ENCODE data around the gene PTTG1IP. TPM values are rescaled to one million over a fixed set of nuclear protein-coding genes. Genes with fewer than 3 reads are reported as not detected.

PTTG1IP gene
- total and polyA plus RNA-seq, 4 experiments from 2014 or later: 84.8 to 110 (median 95.5) TPM

- peaks cover 11 to 28% (median 18%) of the 10 kb centered on the region in 4 donors for H3K4me1 Mint-ChIP-seq
- Histone ChIP-seq H3K9me3 (ENCODE audit: control insufficient read depth in 1 of 2, low read length in 2 of 2) (no peaks in the 10 kb centered on the region), H3K27ac (ENCODE audit: low read depth, low read length) (no peak overlapping the region), H3K4me1 (ENCODE audit: insufficient read depth, low read length) (peaks cover 12% of the 10 kb centered on the region), H3K4me3 (ENCODE audit: low read length in 2 of 2) (no peak overlapping the region), H3K36me3 (ENCODE audit: insufficient read depth, low read length) (peaks cover 78% of the 10 kb centered on the region), H3K27me3 (ENCODE audit: insufficient read depth, low read length) (no peaks in the 10 kb centered on the region)
- ChIA-PET CTCF (ENCODE audit: partially characterized antibody) (interaction anchor here (11.7 kb wide), 1 partner anchor 30 kb away, joined by 253 read pairs; no protein-coding TSS in a partner anchor), POLR2A (ENCODE audit: partially characterized antibody) (interaction anchor here (1.5 to 2.5 kb wide), 4 partner anchors 11 to 27 kb away, joined by 3 to 10 read pairs (median 8); no protein-coding TSS in a partner anchor)
- H3K36me3 Mint-ChIP-seq: peaks cover 43 to 65% of the 10 kb centered on the region in 2 donors
- DNase-seq: no peak
- intact Hi-C loops (cut with micrococcal nuclease): no loop called here
- no peak overlapping the region for H3K4me3 Mint-ChIP-seq
- no peaks in the 10 kb centered on the region for H3K9me3 Mint-ChIP-seq
- no peaks in the 10 kb centered on the region for H3K27me3 Mint-ChIP-seq
- H3K27ac Mint-ChIP-seq: no peak overlapping the region
Observed at GRCh38 chr21:44899768-44900558, 26.5 kb upstream of the PTTG1IP start.

GRCh38 chr21:44898851-44899767 is 25.6 kb upstream of the PTTG1IP start:
- intact Hi-C loops (cut with micrococcal nuclease): no loop called here
- no peaks in the 10 kb centered on the region for H3K9me3 ChIP-seq (ENCODE audit: control insufficient read depth in 1 of 2, low read length in 2 of 2)
- H3K36me3 ChIP-seq (ENCODE audit: insufficient read depth, low read length): peaks cover 78% of the 10 kb centered on the region
- no peak overlapping the region for H3K4me3 ChIP-seq (ENCODE audit: low read length in 2 of 2)
- ChIA-PET CTCF (ENCODE audit: partially characterized antibody) (interaction anchor here (1.0 to 11.7 kb wide), 2 partner anchors 12 to 31 kb away, joined by 3 to 253 read pairs; no protein-coding TSS in a partner anchor), POLR2A (ENCODE audit: partially characterized antibody) (interaction anchor here (1.0 to 13.8 kb wide), 8 partner anchors 8 to 31 kb away, joined by 3 to 267 read pairs (median 8); partner anchors contain the start of gene PTTG1IP)
- peaks cover 9% of the 10 kb centered on the region for H3K4me1 ChIP-seq (ENCODE audit: insufficient read depth, low read length)
- no peaks in the 10 kb centered on the region for H3K27me3 ChIP-seq (ENCODE audit: insufficient read depth, low read length)
- peaks cover 4 to 22% (median 12%) of the 10 kb centered on the region in 4 donors for H3K4me1 Mint-ChIP-seq
- H3K4me3 Mint-ChIP-seq: no peak overlapping the region
- H3K9me3 Mint-ChIP-seq: no peaks in the 10 kb centered on the region
- DNase-seq: no peak
- peak overlapping the region in 2 of 7 donors; percentile 57 to 62 for H3K27ac Mint-ChIP-seq
- H3K27ac ChIP-seq (ENCODE audit: low read depth, low read length): no peak overlapping the region
- peaks cover 35 to 63% of the 10 kb centered on the region in 2 donors for H3K36me3 Mint-ChIP-seq
- H3K27me3 Mint-ChIP-seq: no peaks in the 10 kb centered on the region

- Histone ChIP-seq H3K27ac (ENCODE audit: low read depth, low read length) (no peak overlapping the region), H3K36me3 (ENCODE audit: insufficient read depth, low read length) (peaks cover 71% of the 10 kb centered on the region), H3K9me3 (ENCODE audit: control insufficient read depth in 1 of 2, low read length in 2 of 2) (no peaks in the 10 kb centered on the region), H3K27me3 (ENCODE audit: insufficient read depth, low read length) (no peaks in the 10 kb centered on the region), H3K4me1 (ENCODE audit: insufficient read depth, low read length) (peaks cover 17% of the 10 kb centered on the region), H3K4me3 (ENCODE audit: low read length in 2 of 2) (no peak overlapping the region)
- peaks cover 10 to 29% (median 18%) of the 10 kb centered on the region in 4 donors for H3K4me1 Mint-ChIP-seq
- ChIA-PET POLR2A (ENCODE audit: partially characterized antibody) (interaction anchor here (1.0 to 13.8 kb wide), 12 partner anchors 9 to 32 kb away, joined by 3 to 267 read pairs (median 6); partner anchors contain the start of genes ITGB2 and PTTG1IP), CTCF (ENCODE audit: partially characterized antibody) (interaction anchor here (1.0 to 11.7 kb wide), 4 partner anchors 13 to 97 kb away, joined by 3 to 253 read pairs (median 4); partner anchors contain the start of gene UBE2G2)
- no peak overlapping the region for H3K4me3 Mint-ChIP-seq
- DNase-seq: no peak
- H3K27me3 Mint-ChIP-seq: no peaks in the 10 kb centered on the region
- intact Hi-C loops (cut with micrococcal nuclease): no loop called here
- H3K36me3 Mint-ChIP-seq: peaks cover 29 to 69% of the 10 kb centered on the region in 2 donors
- H3K9me3 Mint-ChIP-seq: no peaks in the 10 kb centered on the region
- peak overlapping the region in 4 of 7 donors; percentile 16 to 30 (median 28) for H3K27ac Mint-ChIP-seq
Observed at GRCh38 chr21:44898011-44898488, 24.6 kb upstream of the PTTG1IP start.

- Histone ChIP-seq H3K36me3 (ENCODE audit: insufficient read depth, low read length) (peaks cover 65% of the 10 kb centered on the region), H3K27ac (ENCODE audit: low read depth, low read length) (no peak overlapping the region), H3K4me3 (ENCODE audit: low read length in 2 of 2) (no peak overlapping the region), H3K27me3 (ENCODE audit: insufficient read depth, low read length) (no peaks in the 10 kb centered on the region), H3K9me3 (ENCODE audit: control insufficient read depth in 1 of 2, low read length in 2 of 2) (no peaks in the 10 kb centered on the region), H3K4me1 (ENCODE audit: insufficient read depth, low read length) (peaks cover 23% of the 10 kb centered on the region)
- DNase-seq: no peak
- Mint-ChIP-seq H3K27me3 (no peaks in the 10 kb centered on the region), H3K9me3 (no peaks in the 10 kb centered on the region), H3K4me1 (peaks cover 12 to 34% (median 20%) of the 10 kb centered on the region in 4 donors), H3K4me3 (no peak overlapping the region), H3K36me3 (peaks cover 23 to 69% of the 10 kb centered on the region in 2 donors), H3K27ac (peak overlapping the region in 1 of 7 donors; percentile 30)
- CTCF ChIA-PET (ENCODE audit: partially characterized antibody): interaction anchor here (1.3 to 11.7 kb wide), 3 partner anchors 14 to 96 kb away, joined by 3 to 253 read pairs (median 6); partner anchors contain the start of gene UBE2G2
- intact Hi-C loops (cut with micrococcal nuclease): no loop called here
- POLR2A ChIA-PET (ENCODE audit: partially characterized antibody): interaction anchor here (1.3 to 13.8 kb wide), 12 partner anchors 9 to 33 kb away, joined by 3 to 267 read pairs (median 8); partner anchors contain the start of genes ITGB2 and PTTG1IP
Observed at GRCh38 chr21:44897326-44898010, 24.0 kb upstream of the PTTG1IP start.

- Histone ChIP-seq H3K36me3 (ENCODE audit: insufficient read depth, low read length) (peaks cover 61% of the 10 kb centered on the region), H3K9me3 (ENCODE audit: control insufficient read depth in 1 of 2, low read length in 2 of 2) (no peaks in the 10 kb centered on the region), H3K27me3 (ENCODE audit: insufficient read depth, low read length) (no peaks in the 10 kb centered on the region), H3K27ac (ENCODE audit: low read depth, low read length) (no peak overlapping the region), H3K4me1 (ENCODE audit: insufficient read depth, low read length) (peaks cover 25% of the 10 kb centered on the region), H3K4me3 (ENCODE audit: low read length in 2 of 2) (no peak overlapping the region)
- DNase-seq: no peak
- ChIA-PET CTCF (ENCODE audit: partially characterized antibody) (interaction anchor here (0.7 to 11.7 kb wide), 5 partner anchors 12 to 95 kb away, joined by 3 to 253 read pairs (median 3); partner anchors contain the start of gene UBE2G2), POLR2A (ENCODE audit: partially characterized antibody) (interaction anchor here (1.0 to 13.8 kb wide), 13 partner anchors 8 to 33 kb away, joined by 3 to 267 read pairs (median 6); partner anchors contain the start of genes ITGB2 and PTTG1IP)
- H3K27ac Mint-ChIP-seq: peak overlapping the region in 2 of 7 donors; percentile 41 to 62
- no peak overlapping the region for H3K4me3 Mint-ChIP-seq
- intact Hi-C loops (cut with micrococcal nuclease): no loop called here
- H3K4me1 Mint-ChIP-seq: peaks cover 12 to 35% (median 17%) of the 10 kb centered on the region in 4 donors
- H3K27me3 Mint-ChIP-seq: no peaks in the 10 kb centered on the region
- H3K36me3 Mint-ChIP-seq: peaks cover 15 to 62% of the 10 kb centered on the region in 2 donors
- no peaks in the 10 kb centered on the region for H3K9me3 Mint-ChIP-seq
Observed at GRCh38 chr21:44896561-44897286, 23.2 kb upstream of the PTTG1IP start.

- Histone ChIP-seq H3K27ac (ENCODE audit: low read depth, low read length) (no peak overlapping the region), H3K4me3 (ENCODE audit: low read length in 2 of 2) (no peak overlapping the region), H3K4me1 (ENCODE audit: insufficient read depth, low read length) (peaks cover 25% of the 10 kb centered on the region), H3K36me3 (ENCODE audit: insufficient read depth, low read length) (peaks cover 58% of the 10 kb centered on the region), H3K27me3 (ENCODE audit: insufficient read depth, low read length) (no peaks in the 10 kb centered on the region), H3K9me3 (ENCODE audit: control insufficient read depth in 1 of 2, low read length in 2 of 2) (no peaks in the 10 kb centered on the region)
- POLR2A ChIA-PET (ENCODE audit: partially characterized antibody): interaction anchor here (1.0 to 13.8 kb wide), 8 partner anchors 10 to 34 kb away, joined by 3 to 267 read pairs (median 5); partner anchors contain the start of gene PTTG1IP
- intact Hi-C loops (cut with micrococcal nuclease): no loop called here
- peaks cover 11 to 58% of the 10 kb centered on the region in 2 donors for H3K36me3 Mint-ChIP-seq
- peak overlapping the region in 1 of 7 donors; percentile 83 for H3K27ac Mint-ChIP-seq
- peaks cover 13 to 33% (median 16%) of the 10 kb centered on the region in 4 donors for H3K4me1 Mint-ChIP-seq
- H3K4me3 Mint-ChIP-seq: no peak overlapping the region
- H3K27me3 Mint-ChIP-seq: no peaks in the 10 kb centered on the region
- H3K9me3 Mint-ChIP-seq: no peaks in the 10 kb centered on the region
- DNase-seq: no peak
- CTCF ChIA-PET (ENCODE audit: partially characterized antibody): interaction anchor here (0.7 to 11.7 kb wide), 4 partner anchors 12 to 34 kb away, joined by 3 to 253 read pairs (median 14); no protein-coding TSS in a partner anchor
Observed at GRCh38 chr21:44895859-44896258, 22.4 kb upstream of the PTTG1IP start.
